ENCODE data around the gene LHCGR.

DNA sequence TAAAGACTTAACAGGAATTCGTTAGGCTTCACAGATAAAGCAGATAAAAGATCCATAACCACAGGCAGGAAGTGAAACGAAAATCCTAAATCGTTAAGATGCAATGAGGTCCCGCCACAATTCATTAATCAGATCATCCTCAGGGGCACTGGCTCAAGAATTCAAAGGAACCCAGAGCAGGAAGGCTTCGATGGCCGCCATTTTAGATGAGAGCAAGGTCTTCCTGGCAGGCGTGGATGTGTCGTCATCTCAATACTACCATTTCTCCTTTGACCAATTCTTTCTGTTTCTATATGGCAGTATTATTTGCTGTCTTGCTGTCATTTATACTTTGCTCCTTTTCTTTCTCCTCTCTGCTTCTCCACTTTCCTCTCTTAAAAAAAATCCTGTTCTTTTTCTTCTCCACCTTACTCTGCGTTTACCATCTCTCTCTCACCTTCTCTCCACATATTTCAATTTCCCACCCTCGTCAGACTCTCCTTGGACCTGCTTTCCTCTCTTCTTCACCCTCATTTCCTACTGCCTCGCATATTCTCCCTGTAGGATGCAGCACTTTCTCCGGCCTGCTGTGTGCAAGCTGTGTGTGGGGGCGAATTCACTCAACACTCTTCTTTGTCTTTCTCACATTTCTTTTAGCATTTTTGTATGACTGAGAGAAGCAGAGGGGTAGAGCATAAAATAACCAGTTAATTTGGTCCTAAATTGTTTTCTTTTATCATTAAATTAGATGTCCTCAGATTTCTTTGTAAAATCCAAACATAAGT, 35.1 kb upstream of the LHCGR start:
- TF ChIP-seq, protein P1, sequence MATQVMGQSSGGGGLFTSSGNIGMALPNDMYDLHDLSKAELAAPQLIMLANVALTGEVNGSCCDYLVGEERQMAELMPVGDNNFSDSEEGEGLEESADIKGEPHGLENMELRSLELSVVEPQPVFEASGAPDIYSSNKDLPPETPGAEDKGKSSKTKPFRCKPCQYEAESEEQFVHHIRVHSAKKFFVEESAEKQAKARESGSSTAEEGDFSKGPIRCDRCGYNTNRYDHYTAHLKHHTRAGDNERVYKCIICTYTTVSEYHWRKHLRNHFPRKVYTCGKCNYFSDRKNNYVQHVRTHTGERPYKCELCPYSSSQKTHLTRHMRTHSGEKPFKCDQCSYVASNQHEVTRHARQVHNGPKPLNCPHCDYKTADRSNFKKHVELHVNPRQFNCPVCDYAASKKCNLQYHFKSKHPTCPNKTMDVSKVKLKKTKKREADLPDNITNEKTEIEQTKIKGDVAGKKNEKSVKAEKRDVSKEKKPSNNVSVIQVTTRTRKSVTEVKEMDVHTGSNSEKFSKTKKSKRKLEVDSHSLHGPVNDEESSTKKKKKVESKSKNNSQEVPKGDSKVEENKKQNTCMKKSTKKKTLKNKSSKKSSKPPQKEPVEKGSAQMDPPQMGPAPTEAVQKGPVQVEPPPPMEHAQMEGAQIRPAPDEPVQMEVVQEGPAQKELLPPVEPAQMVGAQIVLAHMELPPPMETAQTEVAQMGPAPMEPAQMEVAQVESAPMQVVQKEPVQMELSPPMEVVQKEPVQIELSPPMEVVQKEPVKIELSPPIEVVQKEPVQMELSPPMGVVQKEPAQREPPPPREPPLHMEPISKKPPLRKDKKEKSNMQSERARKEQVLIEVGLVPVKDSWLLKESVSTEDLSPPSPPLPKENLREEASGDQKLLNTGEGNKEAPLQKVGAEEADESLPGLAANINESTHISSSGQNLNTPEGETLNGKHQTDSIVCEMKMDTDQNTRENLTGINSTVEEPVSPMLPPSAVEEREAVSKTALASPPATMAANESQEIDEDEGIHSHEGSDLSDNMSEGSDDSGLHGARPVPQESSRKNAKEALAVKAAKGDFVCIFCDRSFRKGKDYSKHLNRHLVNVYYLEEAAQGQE (IDR thresholded peaks at IDR 0.05; ENCODE audit: insufficient read depth in 1 of 2, low read depth in 2 of 2, low read length in 1 of 2): no peak
- TF ChIP-seq, protein P2, sequence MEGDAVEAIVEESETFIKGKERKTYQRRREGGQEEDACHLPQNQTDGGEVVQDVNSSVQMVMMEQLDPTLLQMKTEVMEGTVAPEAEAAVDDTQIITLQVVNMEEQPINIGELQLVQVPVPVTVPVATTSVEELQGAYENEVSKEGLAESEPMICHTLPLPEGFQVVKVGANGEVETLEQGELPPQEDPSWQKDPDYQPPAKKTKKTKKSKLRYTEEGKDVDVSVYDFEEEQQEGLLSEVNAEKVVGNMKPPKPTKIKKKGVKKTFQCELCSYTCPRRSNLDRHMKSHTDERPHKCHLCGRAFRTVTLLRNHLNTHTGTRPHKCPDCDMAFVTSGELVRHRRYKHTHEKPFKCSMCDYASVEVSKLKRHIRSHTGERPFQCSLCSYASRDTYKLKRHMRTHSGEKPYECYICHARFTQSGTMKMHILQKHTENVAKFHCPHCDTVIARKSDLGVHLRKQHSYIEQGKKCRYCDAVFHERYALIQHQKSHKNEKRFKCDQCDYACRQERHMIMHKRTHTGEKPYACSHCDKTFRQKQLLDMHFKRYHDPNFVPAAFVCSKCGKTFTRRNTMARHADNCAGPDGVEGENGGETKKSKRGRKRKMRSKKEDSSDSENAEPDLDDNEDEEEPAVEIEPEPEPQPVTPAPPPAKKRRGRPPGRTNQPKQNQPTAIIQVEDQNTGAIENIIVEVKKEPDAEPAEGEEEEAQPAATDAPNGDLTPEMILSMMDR (IDR thresholded peaks at IDR 0.05): no peak
- TF ChIP-seq TCF7L2 (IDR thresholded peaks at IDR 0.05; ENCODE audit: low read depth, low read length) (no peak), POLR2AphosphoS5 (IDR thresholded peaks at IDR 0.05; ENCODE audit: low read depth, low read length) (no peak), SIN3A (IDR thresholded peaks at IDR 0.05; ENCODE audit: borderline replicate concordance, insufficient read depth, low read depth, low read length) (no peak)
